Breast epithelium (tissue), 3 donors: ENCODE measurements around the gene SPATA31A6.
"Not testable (repeated sequence)": the region's sequence is repeated elsewhere in the genome, so short reads cannot be mapped to it uniquely, and the experiment has no call there.

ENCODE experiments used
- POLR2A ChIP-seq: fragments of 450-650 bp; IDR thresholded peaks from one replicate; pipeline ENCODE4 v1.6.1; 2016; ENCODE audit warnings: antibody characterized with exemption, mild to moderate bottlenecking, moderate library complexity
- TF ChIP-seq, protein P1 (sequence below), 3 donors: fragments of 450-650 bp; IDR thresholded peaks; one replicate each; pipeline ENCODE4 v1.5.1; 2016 to 2017; ENCODE audit warnings: antibody characterized with exemption in 3 of 3, mild to moderate bottlenecking in 3 of 3, moderate library complexity in 3 of 3

DNA sequence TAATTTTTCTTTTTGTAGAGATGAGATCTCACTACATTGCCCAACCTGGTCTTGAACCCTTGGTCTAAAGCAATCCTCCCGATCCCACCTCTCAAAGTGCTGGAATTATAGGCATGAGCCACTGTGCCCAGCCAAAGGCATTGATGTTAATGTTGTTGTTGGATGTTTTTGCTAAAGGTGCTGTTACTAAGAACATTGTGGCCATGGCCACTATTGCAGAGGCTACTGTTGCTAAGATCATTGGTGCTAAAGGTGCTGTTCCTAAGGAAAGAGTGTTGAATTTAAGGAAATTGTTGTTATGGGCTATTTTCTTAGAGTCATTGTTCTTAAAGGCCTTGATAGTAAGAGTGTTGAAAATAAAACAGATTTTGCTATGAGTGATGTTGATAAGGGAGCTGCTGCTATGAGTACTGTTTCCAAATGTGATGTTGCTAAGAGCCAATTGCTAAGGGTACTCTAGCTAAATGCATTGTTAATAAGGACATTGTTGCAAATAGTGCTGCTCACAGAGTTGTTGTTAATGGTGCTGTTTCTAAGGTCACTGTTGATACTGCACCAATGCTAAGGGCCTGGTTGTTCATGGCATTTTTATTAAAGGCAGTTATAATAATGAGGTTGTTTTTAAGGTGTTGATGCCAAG lies 52.0 kb downstream of the SPATA31A6 start:
- TF ChIP-seq, protein P1, sequence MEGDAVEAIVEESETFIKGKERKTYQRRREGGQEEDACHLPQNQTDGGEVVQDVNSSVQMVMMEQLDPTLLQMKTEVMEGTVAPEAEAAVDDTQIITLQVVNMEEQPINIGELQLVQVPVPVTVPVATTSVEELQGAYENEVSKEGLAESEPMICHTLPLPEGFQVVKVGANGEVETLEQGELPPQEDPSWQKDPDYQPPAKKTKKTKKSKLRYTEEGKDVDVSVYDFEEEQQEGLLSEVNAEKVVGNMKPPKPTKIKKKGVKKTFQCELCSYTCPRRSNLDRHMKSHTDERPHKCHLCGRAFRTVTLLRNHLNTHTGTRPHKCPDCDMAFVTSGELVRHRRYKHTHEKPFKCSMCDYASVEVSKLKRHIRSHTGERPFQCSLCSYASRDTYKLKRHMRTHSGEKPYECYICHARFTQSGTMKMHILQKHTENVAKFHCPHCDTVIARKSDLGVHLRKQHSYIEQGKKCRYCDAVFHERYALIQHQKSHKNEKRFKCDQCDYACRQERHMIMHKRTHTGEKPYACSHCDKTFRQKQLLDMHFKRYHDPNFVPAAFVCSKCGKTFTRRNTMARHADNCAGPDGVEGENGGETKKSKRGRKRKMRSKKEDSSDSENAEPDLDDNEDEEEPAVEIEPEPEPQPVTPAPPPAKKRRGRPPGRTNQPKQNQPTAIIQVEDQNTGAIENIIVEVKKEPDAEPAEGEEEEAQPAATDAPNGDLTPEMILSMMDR (IDR thresholded peaks at IDR 0.05), result not testable (repeated sequence)
- not testable (repeated sequence) for TF ChIP-seq POLR2A
